ENCODE measurements around the gene LCTL. TPM values are rescaled to one million over a fixed set of nuclear protein-coding genes. Genes with fewer than 3 reads are reported as not detected.
A peak's percentile ranks its signal among the peaks of the same experiment; 100 is the strongest.

LCTL gene
- total and polyA plus RNA-seq, 2 of the 8 experiments (the other 6 are each of a cell fraction or from before 2014, with no cell fraction given), result 5.5 to 6.2 TPM

- no peak for TF ChIP-seq CBX5 (IDR thresholded peaks at IDR 0.05; ENCODE audit: low read depth, low read length)
- peak; percentile 71 to 79 for TF ChIP-seq RAD21 (IDR thresholded peaks at IDR 0.05 in 1 of 2, conservative IDR thresholded peaks at IDR 0.05 in 1 of 2; ENCODE audit: low read depth in 2 of 2, low read length in 2 of 2)
- TF ChIP-seq CTCF (IDR thresholded peaks at IDR 0.05; ENCODE audit: control extremely low read depth in 1 of 3, insufficient read depth in 1 of 3, low read depth in 1 of 3, low read length in 3 of 3), result peak; percentile 76 to 88 (median 78)
- Histone ChIP-seq H3K4me1 (replicated peaks in 1 of 4; ENCODE audit: control insufficient read depth in 3 of 4, insufficient read depth in 4 of 4, low read length in 3 of 4) (peaks cover 0 to 5% (median 3%) of the 10 kb centered on the region in 4 experiments; a peak in 4 of 7 replicates), H3K36me3 (ENCODE audit: control insufficient read depth in 2 of 4, insufficient read depth in 4 of 4, low read length in 3 of 4) (no peaks in the 10 kb centered on the region), H2BK15ac (ENCODE audit: low read length) (peak overlapping the region; percentile 100; the same call in 1 of the 2 replicates), H2BK120ac (replicated peaks; ENCODE audit: low read depth, low read length) (no peak overlapping the region), H3K4me3 (ENCODE audit: extremely low read depth in 1 of 4, insufficient read depth in 2 of 4, low read depth in 3 of 4, low read length in 4 of 4) (peak overlapping the region in 3 of 4 experiments; percentile 6 to 44 (median 19); a peak in 4 of 8 replicates), H2BK5ac (ENCODE audit: low read depth, low read length) (peak overlapping the region; percentile 82; the same call in 1 of the 2 replicates), H4K91ac (replicated peaks; ENCODE audit: insufficient read length, low read length) (no peak overlapping the region), H3K23me2 (ENCODE audit: low read depth, low read length) (no peaks in the 10 kb centered on the region; the same call in 1 of the 2 replicates), H3K23ac (ENCODE audit: insufficient read length) (no peak overlapping the region), H3K27me3 (replicated peaks in 1 of 4; ENCODE audit: control insufficient read depth in 3 of 4, extremely low read depth in 1 of 4, insufficient read depth in 3 of 4, low read length in 3 of 4) (0 out of 7 replicates have a peak, but pooled peaks cover 0 to 2% (median 0%) of the 10 kb centered on the region in 4 experiments), H3K9ac (replicated peaks in 1 of 4; ENCODE audit: extremely low read depth in 1 of 4, low read depth in 3 of 4, low read length in 3 of 4) (no peak overlapping the region), H3K4ac (replicated peaks; ENCODE audit: insufficient read length, low read depth, low read length) (peak overlapping the region; percentile 70), H2AFZ (ENCODE audit: low read length) (0 out of 2 replicates have a peak overlapping the region, but pooled peaks have one; percentile 59), H4K20me1 (replicated peaks in 1 of 2; ENCODE audit: control insufficient read depth in 1 of 2, insufficient read depth in 2 of 2, low read length in 2 of 2) (no peaks in the 10 kb centered on the region), H3K9me3 (ENCODE audit: insufficient read depth in 2 of 2, low read depth in 1 of 2, low read length in 1 of 2) (no peaks in the 10 kb centered on the region), H3K18ac (ENCODE audit: extremely low read depth, low read length) (peak overlapping the region; percentile 84), H3K56ac (replicated peaks; ENCODE audit: insufficient read length, low read depth, low read length) (no peak overlapping the region), H3K4me2 (ENCODE audit: insufficient read depth in 1 of 2, low read depth in 2 of 2, low read length in 2 of 2) (peak overlapping the region; percentile 20 to 52), H2BK12ac (ENCODE audit: low read depth, low read length) (0 out of 2 replicates have a peak overlapping the region, but pooled peaks have one; percentile 10), H2AK5ac (ENCODE audit: low read depth, low read length) (0 out of 2 replicates have a peak overlapping the region, but pooled peaks have one; percentile 30), H3K79me2 (ENCODE audit: control insufficient read depth in 1 of 2, insufficient read depth in 2 of 2, low read length in 2 of 2) (no peaks in the 10 kb centered on the region), H4K8ac (ENCODE audit: extremely low read depth, insufficient read depth, low read length) (peak overlapping the region; percentile 62; the same call in 1 of the 2 replicates), H3K79me1 (ENCODE audit: low read depth, low read length) (no peaks in the 10 kb centered on the region), H3K14ac (ENCODE audit: insufficient read length) (no peak overlapping the region), H4K5ac (ENCODE audit: insufficient read length, low read depth, low read length) (peak overlapping the region; percentile 73), H2BK20ac (ENCODE audit: low read length) (0 out of 2 replicates have a peak overlapping the region, but pooled peaks have one; percentile 48), H3K27ac (ENCODE audit: low read depth, low read length) (no peak overlapping the region)
- WGBS, 2 experiments (ENCODE audit: extremely low coverage in 1 of 2, insufficient coverage in 1 of 2, insufficient read length in 1 of 2, insufficient replicate concordance in 2 of 2, low coverage in 1 of 2, low lambda C conversion rate in 2 of 2, missing lambda C conversion rate in 1 of 2), result 31% methylated on average over 5 of the region's 5 CpGs; no CpG with 5 or more reads in 1 of the 2 experiments
- peak in 1 of 2 experiments; percentile 83 for DNase-seq (ENCODE audit: low read depth in 1 of 2, low spot score in 2 of 2)
- FAIRE-seq, result no peak
- CTCF ChIA-PET (ENCODE audit: partially characterized antibody), result interaction anchor here (0.7 to 3.7 kb wide), 26 partner anchors 9 to 331 kb away, joined by 3 to 31 read pairs (median 4); partner anchors contain the start of gene LCTL
- POLR2A ChIA-PET (ENCODE audit: partially characterized antibody), result no interaction called here
These were observed 22.7 kb upstream of the LCTL start for GRCh38 chr15:66588537-66588936.

All from H1 (cell line).